Activated CD4-positive, alpha-beta T cell treated with anti-CD3 and anti-CD28 coated beads, Interleukin-2, Interleukin-6, amounts not matched to agents 100 ng/mL and 50 ng/mL, durations not matched to agents 16 hours and 8 hours (primary cell): Measurements from ENCODE around the gene CD86.
"Not testable (repeated sequence)": the region's sequence is repeated elsewhere in the genome, so short reads cannot be mapped to it uniquely, and the experiment has no call there.

Experiments
- DNase-seq: peaks from one replicate; pipeline ENCODE4 v3.0.0-alpha.2; 2020

Gene CD86, protein sequence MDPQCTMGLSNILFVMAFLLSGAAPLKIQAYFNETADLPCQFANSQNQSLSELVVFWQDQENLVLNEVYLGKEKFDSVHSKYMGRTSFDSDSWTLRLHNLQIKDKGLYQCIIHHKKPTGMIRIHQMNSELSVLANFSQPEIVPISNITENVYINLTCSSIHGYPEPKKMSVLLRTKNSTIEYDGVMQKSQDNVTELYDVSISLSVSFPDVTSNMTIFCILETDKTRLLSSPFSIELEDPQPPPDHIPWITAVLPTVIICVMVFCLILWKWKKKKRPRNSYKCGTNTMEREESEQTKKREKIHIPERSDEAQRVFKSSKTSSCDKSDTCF

DNA sequence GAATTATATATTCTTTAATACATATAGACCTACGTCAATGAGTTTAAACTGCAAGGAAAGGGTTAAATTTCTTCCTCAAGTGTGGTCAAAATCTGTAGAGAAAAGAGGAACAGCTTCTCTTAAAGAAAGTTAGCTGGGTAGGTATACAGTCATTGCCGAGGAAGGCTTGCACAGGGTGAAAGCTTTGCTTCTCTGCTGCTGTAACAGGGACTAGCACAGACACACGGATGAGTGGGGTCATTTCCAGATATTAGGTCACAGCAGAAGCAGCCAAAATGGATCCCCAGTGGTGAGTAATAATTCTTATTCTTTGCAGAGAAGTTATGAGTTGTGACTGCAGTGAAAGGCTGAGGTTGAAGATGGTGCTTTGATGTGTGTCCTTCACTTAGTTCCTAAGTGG lies at the start of gene CD86:
Gene CD86, plus strand, starts transcription at position 148 of the 400 bp plus-strand sequence. Its CDS starts 128 bp downstream, at position 276.
- DNase-seq: peak; percentile 44

DNA sequence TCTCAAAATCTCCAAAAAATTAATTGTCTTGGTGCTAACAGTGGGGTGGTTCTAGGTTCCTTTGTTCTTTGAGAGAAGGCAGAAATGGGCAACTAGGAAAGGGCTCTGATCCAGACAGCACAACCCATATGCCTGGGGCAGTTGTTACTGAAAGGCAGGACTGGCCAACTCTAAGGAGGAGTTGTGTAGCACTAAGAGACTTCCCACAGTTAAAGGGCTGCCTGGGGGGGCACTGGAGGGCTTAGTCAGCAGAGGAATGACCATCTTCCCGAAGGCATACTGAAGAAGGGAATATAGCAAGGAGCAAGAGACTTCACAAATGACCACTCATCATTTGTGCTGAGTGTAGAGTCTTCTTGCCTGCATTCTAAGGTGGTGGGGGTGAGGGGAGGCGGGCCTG lies 48.9 kb upstream of the CD86 start:
- DNase-seq: no peak

DNA sequence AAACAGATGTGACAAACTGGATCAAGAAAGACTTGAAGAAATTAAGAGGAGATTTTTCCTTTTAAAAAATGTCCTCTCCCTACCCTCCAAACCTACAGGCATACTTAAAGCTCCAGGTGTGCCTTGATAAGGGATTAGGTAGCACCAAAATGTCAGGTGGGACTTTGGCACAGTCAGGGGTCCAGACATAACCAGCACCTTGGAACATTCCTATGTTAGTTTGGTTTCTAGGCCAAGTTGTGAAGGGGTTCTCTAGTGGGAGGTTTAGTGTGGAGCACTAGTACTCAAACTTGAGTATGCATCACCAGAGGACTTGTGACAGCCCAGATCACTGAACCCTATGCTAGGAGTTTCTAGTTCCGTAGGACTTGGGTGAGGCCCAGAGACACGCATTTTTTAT lies 47.0 kb upstream of the CD86 start:
- no peak for DNase-seq

DNA sequence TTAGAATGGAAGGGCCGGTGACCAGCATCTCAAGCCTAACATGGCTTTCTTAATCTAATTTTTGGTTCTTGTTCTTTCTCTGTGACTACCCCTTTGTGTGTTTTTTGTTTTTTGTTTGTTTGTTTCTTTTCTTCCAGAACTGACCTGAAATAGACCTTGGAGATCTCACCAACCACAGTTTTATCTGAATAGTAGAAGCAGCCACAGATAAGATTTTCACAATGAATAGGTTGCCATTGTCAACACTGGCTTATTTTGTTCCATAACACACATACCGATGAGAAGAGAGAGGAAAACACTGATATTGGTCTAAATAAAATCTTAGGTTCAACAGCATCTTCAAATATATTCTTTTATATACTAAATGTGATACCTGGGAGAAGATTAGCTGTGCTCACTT lies 44.7 kb upstream of the CD86 start:
- DNase-seq: no peak

DNA sequence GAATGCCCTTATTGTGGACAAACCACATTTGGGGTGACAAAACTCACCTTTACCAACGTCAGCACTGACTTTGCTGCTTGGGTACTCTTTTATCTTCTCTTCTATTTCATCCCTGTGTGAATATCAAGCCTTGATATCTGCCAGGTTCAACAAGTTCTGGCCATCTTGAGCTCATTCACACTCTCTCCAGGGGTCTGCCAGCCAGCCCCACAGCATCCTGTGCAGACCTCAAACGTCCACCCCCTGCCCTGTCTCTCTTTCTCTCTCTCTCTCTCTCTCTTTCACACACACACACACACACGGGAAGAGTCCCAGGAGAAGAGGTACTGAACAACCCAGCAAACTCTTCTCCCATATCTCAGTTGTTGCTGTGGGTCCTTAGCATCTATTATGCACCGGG lies 43.8 kb upstream of the CD86 start:
- no peak for DNase-seq

DNA sequence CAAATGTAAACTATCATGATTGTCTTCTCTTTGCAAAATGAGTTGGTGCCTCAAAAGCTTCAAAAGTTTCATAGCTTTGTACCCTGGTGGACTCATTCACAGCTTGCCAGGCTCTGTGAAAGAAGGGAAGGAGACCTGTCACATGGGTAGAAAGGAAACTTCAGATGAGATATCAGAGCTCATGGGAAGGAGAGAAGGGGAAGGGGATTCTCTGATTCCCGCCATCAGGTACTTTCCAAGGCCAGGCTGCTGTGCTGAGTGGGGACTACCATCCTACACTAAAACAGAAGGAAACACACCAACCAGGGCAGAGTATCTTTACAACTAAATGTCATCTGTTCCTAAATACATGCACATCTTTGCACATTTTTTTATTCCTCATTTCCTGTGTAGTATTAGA lies 42.3 kb upstream of the CD86 start:
- DNase-seq: no peak

DNA sequence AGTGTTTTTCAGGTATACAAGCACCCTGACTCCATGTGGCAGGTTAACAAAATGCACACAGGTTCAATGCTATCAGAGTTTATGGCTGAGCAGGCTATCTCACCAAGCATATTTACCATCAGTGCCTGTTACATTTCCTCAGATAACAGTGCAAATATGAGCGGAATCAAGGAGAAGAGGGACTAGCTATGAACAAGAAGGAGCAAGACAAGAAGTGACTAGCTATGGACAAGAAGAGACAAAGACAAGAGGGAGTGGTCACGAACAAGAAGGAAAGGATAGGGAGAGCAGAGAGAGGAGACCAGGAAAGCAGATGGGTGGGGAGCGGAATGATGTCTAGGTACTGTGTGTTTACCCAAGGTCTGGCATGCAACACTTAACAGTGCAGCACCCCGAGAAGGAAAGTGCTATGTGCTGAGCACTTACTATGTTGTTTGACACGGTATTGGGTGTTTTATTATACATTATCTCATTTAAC lies 41.7 kb upstream of the CD86 start:
- no peak for DNase-seq

DNA sequence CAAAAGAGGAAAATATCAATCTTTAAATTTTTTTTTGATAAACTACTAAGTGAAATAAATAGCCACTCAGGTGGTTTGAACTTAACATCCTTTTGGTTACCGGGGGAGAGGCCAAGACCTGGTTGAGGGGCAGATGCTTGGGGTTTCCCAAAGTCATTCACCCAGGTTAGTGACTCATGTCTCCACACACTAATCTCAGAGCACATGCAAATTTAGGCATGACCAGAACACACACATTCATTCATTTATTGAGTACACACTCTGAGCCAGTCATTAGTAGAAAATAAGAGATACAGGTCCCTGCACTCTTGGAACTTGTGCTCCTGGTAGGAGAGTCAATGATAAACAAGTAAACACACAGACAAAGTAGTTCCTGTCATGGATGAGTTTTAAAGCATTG lies 40.4 kb upstream of the CD86 start:
- DNase-seq: peak; percentile 77

DNA sequence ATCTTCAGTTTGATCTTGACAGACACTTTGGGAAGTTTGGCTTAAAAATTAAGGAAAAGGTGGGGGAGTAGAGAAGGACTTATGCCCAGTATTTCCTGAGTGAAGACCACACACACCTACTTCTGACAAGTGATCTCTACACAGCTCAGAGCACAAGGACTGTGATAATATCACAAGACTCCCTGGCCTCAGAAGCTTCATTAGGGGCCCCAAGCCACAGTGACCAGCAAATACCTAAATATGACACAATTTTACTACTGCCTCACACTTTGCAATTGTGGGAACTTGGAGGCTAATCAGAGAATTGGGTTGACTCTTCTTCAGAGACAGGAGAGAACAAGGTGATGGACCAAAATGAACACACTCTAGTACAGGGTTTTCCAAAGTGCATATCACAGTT lies 35.7 kb upstream of the CD86 start:
- no peak for DNase-seq

DNA sequence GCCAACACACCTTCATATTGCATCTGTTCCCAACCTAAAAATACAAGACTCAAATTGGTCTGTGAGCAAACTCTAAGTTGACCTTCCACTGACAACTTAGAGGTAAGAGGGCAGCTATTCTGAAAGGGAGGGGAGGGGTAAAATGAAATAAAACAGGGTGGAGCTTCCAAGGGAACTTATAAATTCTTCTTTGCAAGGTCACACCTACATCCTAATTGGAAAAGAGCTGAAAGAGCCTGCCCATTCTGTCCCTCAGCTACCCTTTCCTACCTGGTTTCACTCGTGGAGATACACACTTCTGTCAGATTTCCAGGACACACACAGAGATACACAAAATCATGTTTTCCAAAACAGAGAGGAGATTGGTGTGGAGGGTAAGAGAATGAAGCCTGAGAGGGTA lies 34.1 kb upstream of the CD86 start:
- no peak for DNase-seq

DNA sequence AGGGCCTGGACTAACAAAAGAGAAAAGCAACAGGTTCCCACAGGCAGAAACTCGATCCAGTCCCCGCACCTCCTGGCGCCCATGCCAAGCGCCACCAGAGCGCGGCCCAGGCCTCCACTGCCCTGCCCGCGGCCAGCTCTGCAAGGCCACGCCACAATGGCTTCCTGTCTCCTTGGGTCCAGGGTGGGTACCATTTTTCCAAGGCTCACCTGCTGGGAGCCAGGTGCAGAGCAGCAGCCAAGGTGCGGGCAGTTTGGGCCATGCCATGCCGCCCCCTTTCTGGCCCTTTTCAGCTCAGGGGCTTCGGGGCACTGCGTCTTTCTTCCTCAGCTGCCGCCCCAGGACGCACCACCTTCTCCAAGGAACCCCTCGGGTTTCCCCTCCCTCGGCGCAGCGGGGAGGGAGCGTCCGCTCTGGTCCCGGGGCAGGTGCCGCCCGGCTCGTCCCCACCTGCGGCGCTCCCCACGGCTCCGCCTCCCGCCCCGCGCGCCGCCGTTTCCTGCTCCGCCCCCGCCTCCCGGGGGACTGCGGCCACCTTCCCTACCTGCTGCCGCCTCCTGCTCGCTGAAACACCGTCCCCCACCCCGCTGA lies 33.3 kb upstream of the CD86 start, which contains the start of gene ILDR1:
Gene ILDR1, minus strand, starts transcription at position 437 of the 591 bp plus-strand sequence. Its CDS starts 170 bp downstream, at position 267.
- DNase-seq: no peak

DNA sequence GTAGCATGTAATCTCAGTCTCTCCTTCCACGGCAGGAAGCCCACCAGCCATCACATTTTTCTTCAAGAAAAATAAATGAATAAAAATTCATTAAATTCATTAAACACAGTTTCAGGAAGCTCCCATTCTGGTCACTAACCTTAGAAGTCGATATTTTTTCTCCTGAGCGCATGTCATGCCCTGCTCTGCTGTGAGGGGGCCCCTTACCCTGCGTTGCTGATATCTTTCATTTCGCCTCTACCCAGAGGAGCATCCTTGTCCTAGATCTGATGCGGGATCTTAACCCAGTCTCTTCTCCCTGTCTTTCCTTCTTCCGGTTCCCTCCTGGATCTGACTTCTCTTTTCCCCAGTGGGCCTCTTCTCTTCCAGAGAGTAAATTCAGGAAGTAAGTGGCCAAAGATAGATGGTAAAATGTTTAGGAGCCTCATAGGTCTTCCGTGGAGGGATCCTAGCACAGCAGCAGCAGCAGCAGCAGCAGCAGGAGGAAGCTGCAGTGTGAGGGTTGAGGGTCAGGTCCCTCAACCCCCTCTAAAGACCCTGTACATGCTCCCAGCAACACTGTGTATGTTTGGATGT lies 31.7 kb upstream of the CD86 start:
- no peak for DNase-seq

DNA sequence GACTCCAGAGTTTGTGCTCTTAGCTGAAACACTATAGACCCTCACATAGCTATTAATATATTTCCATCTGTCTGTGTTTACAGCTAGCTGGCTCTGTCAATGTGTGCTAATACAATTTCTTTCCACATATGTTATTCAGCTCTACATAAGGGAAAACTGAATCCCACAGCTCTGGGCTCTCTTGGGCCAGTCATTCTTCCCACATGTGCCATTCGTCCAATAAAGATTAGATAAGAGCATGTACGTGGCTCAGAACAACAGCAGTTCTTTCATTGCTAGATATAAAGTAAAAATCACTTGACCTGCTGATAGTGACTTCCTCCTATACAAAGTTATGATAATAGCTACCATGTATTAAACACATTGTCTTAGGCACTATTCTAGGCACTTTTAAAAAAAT lies 30.4 kb upstream of the CD86 start:
- no peak for DNase-seq

DNA sequence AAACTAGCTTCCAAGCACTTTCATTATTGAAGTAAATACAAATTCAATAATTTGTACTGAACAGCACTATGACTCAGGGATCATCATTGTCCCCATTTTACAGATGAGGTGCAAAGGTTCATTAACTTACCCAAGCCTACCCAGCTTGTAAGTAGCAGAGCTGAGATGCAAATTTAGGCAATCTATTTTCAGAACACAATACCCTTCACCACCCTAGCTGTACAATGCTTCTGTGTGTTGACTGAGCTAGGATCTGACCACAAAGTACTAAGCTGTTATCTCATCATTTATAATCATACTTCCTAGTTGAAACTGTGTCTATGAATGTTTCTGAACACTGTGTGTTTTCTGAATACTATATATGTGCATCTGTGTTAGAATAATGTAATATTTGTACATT lies 29.9 kb upstream of the CD86 start:
- DNase-seq: no peak

DNA sequence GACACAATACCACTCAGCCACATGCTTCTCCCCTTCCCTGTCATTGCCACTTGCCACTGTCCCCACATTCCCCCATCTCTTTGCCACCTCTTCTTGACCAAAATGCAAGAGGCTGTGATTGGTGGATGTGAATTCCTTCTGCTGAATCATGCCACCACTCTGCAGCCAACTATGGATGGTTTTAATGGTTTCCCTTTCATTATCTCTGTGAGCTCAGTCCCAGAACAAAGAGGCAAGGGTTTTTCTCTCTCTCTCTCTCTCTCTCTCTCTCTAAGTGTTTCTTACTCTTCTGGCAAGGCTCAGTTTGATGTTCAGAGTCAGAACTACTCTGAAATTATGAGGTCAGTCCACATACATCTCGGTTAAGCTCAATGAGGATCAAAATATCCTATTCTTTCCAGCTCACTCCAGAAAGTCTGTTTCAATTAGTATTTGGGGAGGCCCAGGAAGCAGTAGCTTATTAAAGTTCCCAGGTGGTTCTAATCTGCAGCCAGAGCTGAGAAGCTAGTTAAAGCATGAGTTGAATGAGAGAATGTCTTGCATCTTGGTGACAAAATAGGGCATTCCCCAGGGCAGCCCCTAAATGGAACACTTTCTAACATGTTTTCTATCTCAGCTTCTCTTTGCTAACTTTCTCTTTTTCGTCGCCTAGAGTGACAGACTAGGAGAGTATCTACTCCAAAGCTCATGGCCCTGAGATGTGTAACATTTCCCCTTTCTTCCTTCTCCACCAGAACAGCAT lies 24.6 kb upstream of the CD86 start:
- DNase-seq: peak; percentile 67

DNA sequence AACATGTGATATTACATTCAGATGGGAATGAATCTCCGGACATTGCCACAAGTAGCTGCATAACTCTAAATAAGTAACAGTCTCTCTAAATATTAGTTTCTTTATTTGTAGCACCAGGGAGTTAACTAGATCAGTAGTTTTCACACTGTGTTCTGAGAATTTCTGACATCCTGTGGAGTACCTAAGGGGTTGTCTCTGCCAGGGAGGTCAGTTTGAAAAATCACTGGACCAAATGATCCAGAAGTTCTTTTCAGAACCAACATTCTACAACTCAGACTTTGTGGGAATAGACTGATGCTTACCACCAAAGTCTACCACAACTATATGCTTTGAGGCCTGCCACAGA lies 24.1 kb upstream of the CD86 start:
- DNase-seq: no peak

DNA sequence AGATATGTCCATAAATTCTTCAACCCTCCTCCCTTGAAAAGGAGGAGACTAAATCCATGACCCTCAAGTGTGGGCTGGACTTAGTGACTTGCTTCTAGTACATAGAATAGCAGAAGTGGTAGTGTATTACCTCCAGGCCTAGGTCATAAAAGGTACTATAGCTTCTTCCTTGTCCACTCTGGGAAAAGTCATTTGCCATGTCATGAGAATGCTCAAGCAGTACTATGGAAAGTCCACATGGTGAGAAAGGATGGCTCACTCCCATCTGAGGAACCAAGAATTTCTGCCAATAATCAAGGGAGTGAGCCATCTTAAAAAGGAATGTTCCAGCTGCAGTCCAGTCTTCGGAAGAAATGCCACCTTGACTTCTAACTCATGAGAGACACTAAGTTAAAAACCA lies 22.6 kb upstream of the CD86 start:
- DNase-seq: no peak

DNA sequence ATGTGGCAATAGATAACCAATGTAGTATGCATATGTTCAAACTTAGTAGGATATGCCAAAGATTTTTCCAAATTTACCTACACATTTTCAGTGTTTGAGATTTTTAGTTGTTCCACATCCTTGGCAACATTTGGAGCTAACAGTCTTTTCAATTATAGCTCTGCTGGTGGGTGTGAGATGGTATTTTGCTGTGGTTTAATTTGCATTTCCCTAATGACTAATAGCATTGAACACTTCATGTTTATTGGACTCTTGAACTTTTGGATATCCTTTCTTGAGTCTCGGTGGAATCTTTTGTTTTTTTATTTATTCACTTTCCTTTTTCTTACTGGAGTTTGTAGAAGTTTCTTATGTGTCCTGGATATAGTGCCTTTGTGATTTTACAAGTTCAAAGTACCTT lies 22.1 kb upstream of the CD86 start:
- DNase-seq: no peak

DNA sequence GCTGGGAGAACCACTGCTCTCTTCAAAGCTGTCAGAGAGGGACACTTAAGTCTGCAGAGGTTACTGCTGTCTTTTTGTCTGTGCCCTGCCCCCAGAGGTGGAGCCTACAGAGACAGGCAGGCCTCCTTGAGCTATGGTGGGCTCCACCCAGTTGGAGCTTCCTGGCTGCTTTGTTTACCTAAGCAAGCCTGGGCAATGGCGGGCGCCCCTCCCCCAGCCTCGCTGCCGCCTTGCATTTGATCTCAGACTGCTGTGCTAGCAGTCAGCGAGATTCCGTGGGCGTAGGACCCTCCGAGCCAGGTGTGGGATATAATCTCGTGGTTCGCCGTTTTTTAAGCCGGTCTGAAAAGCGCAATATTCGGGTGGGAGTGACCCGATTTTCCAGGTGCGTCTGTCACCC lies 7.9 kb upstream of the CD86 start:
- DNase-seq: not testable (repeated sequence)

DNA sequence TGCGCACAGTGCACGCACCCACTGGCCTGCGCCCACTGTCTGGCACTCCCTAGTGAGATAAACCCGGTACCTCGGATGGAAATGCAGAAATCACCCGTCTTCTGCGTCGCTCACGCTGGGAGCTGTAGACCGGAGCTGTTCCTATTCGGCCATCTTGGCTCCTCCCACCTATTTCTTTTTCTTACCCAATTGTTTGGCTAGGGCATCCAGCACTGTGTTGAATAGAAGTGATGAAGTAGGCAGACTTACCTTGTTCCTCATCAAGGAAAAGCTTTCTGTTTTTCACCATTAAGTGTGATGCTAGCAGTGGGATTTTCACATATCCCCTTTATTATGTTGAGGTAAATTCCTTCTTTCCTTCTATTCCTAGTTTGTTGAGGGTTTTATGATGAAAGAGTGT lies 7.4 kb upstream of the CD86 start:
- DNase-seq: not testable (repeated sequence)

DNA sequence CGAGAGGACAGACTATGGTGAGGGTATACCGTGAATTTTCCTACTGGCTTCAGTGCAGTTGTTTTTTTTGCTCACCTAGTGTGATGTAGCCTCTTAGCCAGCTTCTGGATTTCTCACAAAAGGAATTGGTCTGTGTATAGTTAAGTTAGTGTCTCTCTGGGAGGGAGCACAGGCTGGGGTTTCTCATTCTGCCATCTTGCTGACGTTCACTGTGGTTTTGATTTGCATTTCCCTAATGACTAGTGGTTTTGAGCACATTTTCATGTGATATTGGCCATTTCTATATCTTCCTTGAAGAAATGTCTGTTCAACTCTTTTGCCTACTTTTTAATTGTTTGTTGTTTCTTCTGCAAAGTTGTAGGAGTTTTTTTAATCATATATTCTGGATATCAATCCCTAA lies 2.2 kb upstream of the CD86 start:
- DNase-seq: no peak

DNA sequence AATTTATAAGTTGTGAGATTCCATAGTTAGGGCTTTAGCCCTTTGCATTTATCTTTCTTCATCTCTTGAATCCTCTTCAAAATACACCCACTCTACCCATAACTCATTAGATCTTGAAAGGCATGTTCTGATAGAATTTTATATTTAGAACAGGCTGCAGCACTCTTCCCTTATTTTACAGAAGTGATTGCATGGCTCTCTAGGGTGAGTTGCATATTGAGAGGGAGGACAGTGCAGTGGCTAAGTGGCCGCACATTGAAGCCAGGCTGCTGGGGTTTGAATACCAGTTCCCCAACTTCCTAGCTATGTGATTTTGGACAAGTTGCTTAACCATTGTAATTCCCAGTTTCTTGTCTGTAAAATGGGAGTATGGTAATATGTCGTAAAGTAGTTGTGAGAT lies 2.5 kb downstream of the CD86 start:
- no peak for DNase-seq

DNA sequence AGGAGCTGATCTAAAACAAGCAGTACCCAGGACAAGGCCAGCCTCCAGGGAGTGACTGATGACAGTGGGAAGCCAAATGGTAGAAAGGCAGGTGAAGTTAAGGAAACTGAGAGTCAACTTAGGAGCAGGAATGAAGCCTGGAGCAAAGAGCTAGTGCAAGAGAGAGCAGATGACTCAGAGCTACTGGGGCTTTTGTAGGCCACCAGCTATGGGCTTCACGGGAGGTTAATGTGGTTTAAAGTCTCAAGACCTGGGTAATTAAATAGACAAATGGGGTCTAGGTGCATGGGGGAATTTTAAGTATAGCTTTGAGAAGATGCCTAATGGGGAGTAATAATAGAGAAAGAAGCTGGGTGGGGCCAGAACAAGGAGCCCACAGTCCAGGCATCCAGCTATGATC lies 3.1 kb downstream of the CD86 start:
- no peak for DNase-seq
